Endothelial cell of umbilical vein (primary cell): ENCODE data around the gene TMEM170B.

Experiments
- EZH2 ChIP-seq: IDR thresholded peaks from 2 replicates; pipeline ENCODE4 v1.6.1; 2012; ENCODE audit warnings: borderline replicate concordance, low read depth, mild to moderate bottlenecking, moderate library complexity, low read length, inconsistent platforms; ENCODE audit not compliant: severe bottlenecking
- FOS ChIP-seq: IDR thresholded peaks from 2 replicates; pipeline ENCODE4 v1.6.1; 2011; ENCODE audit warnings: mild to moderate bottlenecking, low read length, moderate library complexity, borderline replicate concordance; ENCODE audit not compliant: insufficient read depth
- GATA2 ChIP-seq: IDR thresholded peaks from 2 replicates; pipeline ENCODE4 v1.7.0; 2011; ENCODE audit warnings: low read depth, mild to moderate bottlenecking, moderate library complexity, mixed read lengths, low read length; ENCODE audit not compliant: insufficient read length, insufficient read depth
- JUN ChIP-seq: IDR thresholded peaks from 2 replicates; pipeline ENCODE4 v1.6.1; 2011; ENCODE audit warnings: borderline replicate concordance, low read depth; ENCODE audit not compliant: insufficient read length, insufficient read depth
- MAX ChIP-seq: IDR thresholded peaks from 2 replicates; pipeline ENCODE4 v1.6.1; 2011; ENCODE audit not compliant: insufficient read depth, insufficient read length
- MYC ChIP-seq: IDR thresholded peaks from one replicate; pipeline ENCODE4 v1.6.1; 2011; ENCODE audit warnings: mild to moderate bottlenecking, low read depth, low read length
- POLR2A ChIP-seq: IDR thresholded peaks from 2 replicates; pipeline ENCODE4 v1.6.1; 2012; ENCODE audit warnings: low read depth, mild to moderate bottlenecking, control low read depth, low read length
- POLR2AphosphoS5 ChIP-seq: IDR thresholded peaks from 2 replicates; pipeline ENCODE4 v1.6.1; 2012; ENCODE audit warnings: low read depth, mild to moderate bottlenecking, control low read depth, low read length, moderate library complexity; ENCODE audit not compliant: insufficient read depth
- TF ChIP-seq, protein P1 (sequence below), 2 donors: IDR thresholded peaks; 1 replicate in 1 of 2; 2 replicates in 1 of 2; pipeline ENCODE4 v1.5.1; 2011; ENCODE audit warnings: low read length in 2 of 2, mild to moderate bottlenecking in 2 of 2, moderate library complexity in 2 of 2, control low read depth in 1 of 2, inconsistent platforms in 1 of 2, low read depth in 1 of 2; ENCODE audit not compliant: insufficient read depth in 1 of 2; ENCODE audit errors: extremely low read depth in 1 of 2

- TF ChIP-seq, protein P1, sequence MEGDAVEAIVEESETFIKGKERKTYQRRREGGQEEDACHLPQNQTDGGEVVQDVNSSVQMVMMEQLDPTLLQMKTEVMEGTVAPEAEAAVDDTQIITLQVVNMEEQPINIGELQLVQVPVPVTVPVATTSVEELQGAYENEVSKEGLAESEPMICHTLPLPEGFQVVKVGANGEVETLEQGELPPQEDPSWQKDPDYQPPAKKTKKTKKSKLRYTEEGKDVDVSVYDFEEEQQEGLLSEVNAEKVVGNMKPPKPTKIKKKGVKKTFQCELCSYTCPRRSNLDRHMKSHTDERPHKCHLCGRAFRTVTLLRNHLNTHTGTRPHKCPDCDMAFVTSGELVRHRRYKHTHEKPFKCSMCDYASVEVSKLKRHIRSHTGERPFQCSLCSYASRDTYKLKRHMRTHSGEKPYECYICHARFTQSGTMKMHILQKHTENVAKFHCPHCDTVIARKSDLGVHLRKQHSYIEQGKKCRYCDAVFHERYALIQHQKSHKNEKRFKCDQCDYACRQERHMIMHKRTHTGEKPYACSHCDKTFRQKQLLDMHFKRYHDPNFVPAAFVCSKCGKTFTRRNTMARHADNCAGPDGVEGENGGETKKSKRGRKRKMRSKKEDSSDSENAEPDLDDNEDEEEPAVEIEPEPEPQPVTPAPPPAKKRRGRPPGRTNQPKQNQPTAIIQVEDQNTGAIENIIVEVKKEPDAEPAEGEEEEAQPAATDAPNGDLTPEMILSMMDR (IDR thresholded peaks at IDR 0.05; ENCODE audit: extremely low read depth in 1 of 2, insufficient read depth in 1 of 2, low read depth in 1 of 2, low read length in 2 of 2): no peak
- TF ChIP-seq EZH2 (no peak), POLR2AphosphoS5 (no peak), POLR2A (no peak), MYC (no peak), FOS (no peak), GATA2 (no peak), JUN (no peak), MAX (no peak)
These were observed 46.7 kb downstream of the TMEM170B start for GRCh38 chr6:11584244-11584643.
